SIG-M5 (cell line): ENCODE results near the gene SEMA6A.

Experiments
- DNase-seq: peaks from one replicate; lab custom pipeline; 2025; lab: John Stamatoyannopoulos, UW

SEMA6A gene

GRCh38 chr5:116437922-116438578 lies 136.6 kb downstream of the SEMA6A start:
- DNase-seq, result no peak

- no peak for DNase-seq
Observed at GRCh38 chr5:116437351-116437705, 137.3 kb downstream of the SEMA6A start.

- no peak for DNase-seq
Observed at GRCh38 chr5:116436674-116437350, 137.8 kb downstream of the SEMA6A start.

- DNase-seq, result no peak
Observed at GRCh38 chr5:116428966-116429365, 145.7 kb downstream of the SEMA6A start.

- DNase-seq, result no peak
Observed at GRCh38 chr5:116428413-116428812, 146.2 kb downstream of the SEMA6A start.

GRCh38 chr5:116424951-116425350 lies 149.7 kb downstream of the SEMA6A start:
- DNase-seq, result no peak

GRCh38 chr5:116424258-116424615 lies 150.4 kb downstream of the SEMA6A start:
- DNase-seq, result no peak

- no peak for DNase-seq
Observed at GRCh38 chr5:116423587-116424257, 150.9 kb downstream of the SEMA6A start.

- DNase-seq, result no peak
Observed at GRCh38 chr5:116423141-116423540, 151.5 kb downstream of the SEMA6A start.

GRCh38 chr5:116421080-116421629 lies 153.5 kb downstream of the SEMA6A start:
- no peak for DNase-seq

GRCh38 chr5:116420540-116420939 lies 154.1 kb downstream of the SEMA6A start:
- DNase-seq, result no peak

GRCh38 chr5:116419258-116419657 lies 155.4 kb downstream of the SEMA6A start:
- no peak for DNase-seq

- no peak for DNase-seq
Observed at GRCh38 chr5:116418774-116419173, 155.8 kb downstream of the SEMA6A start.

GRCh38 chr5:116418016-116418415 lies 156.6 kb downstream of the SEMA6A start:
- no peak for DNase-seq

- DNase-seq, result no peak
Observed at GRCh38 chr5:116415989-116416388, 158.6 kb downstream of the SEMA6A start.

GRCh38 chr5:116415182-116415581 lies 159.4 kb downstream of the SEMA6A start:
- no peak for DNase-seq

GRCh38 chr5:116411101-116411571 lies 163.5 kb downstream of the SEMA6A start:
- DNase-seq, result no peak

GRCh38 chr5:116410336-116410890 lies 164.2 kb downstream of the SEMA6A start:
- DNase-seq, result no peak

GRCh38 chr5:116409591-116410296 lies 164.9 kb downstream of the SEMA6A start:
- DNase-seq, result no peak

GRCh38 chr5:116406306-116407041 lies 168.1 kb downstream of the SEMA6A start:
- DNase-seq, result no peak

GRCh38 chr5:116404792-116405191 lies 169.8 kb downstream of the SEMA6A start:
- DNase-seq, result no peak
